Right lobe of liver (tissue), 6 donors: Measurements from ENCODE around the gene EFCAB12. TPM values are rescaled to one million over a fixed set of nuclear protein-coding genes. Genes with fewer than 3 reads are reported as not detected.

Source experiments
- ATAC-seq, 4 donors: fragments of 200-7000 bp; cut with Tn5 transposase; one replicate each; pipeline ENCODE4 v1.9.1; 2020; ENCODE audit warnings: mild to moderate bottlenecking in 4 of 4, moderate library complexity in 4 of 4
- DNase-seq, 3 donors: peaks; one replicate each; pipeline ENCODE4 v3.0.0-alpha.2; 2020
- H3K27ac ChIP-seq, 3 donors: fragments of 200-600 bp; one replicate each; pipeline ENCODE4 v1.8.0; 2022
- H3K27me3 ChIP-seq, 2 donors: fragments of 200-600 bp; one replicate each; pipeline ENCODE4 v1.8.0; 2022
- H3K36me3 ChIP-seq, 4 donors: fragments of 200-600 bp; sonication (generic) in 1 of 4; one replicate each; pipeline versions ENCODE4 v1.5.1 to v1.8.0; 2017 to 2022; ENCODE audit warnings: control low read depth in 1 of 4
- H3K4me1 ChIP-seq, 4 donors: fragments of 200-600 bp; sonication (generic) in 1 of 4; one replicate each; pipeline versions ENCODE4 v1.5.1 to v1.8.0; 2017 to 2022; ENCODE audit warnings: control low read depth in 1 of 4
- H3K4me3 ChIP-seq, 3 donors: fragments of 200-600 bp; one replicate each; pipeline ENCODE4 v1.8.0; 2022
- H3K9me3 ChIP-seq, 4 donors: fragments of 200-600 bp; sonication (generic) in 1 of 4; one replicate each; pipeline versions ENCODE4 v1.5.1 to v1.8.0; 2017 to 2022; ENCODE audit warnings: control low read depth in 1 of 4
- CTCF ChIP-seq, 4 donors: fragments of 200-600 bp in 3 of 4; fragments of 450-650 bp in 1 of 4; IDR thresholded peaks; one replicate each; pipeline versions ENCODE4 v1.5.1 to v1.8.0; 2016 to 2022; ENCODE audit warnings: antibody characterized with exemption in 4 of 4, mild to moderate bottlenecking in 2 of 4
- POLR2A ChIP-seq: fragments of 450-650 bp; IDR thresholded peaks from one replicate; pipeline ENCODE4 v1.6.1; 2017; ENCODE audit warnings: antibody characterized with exemption, mild to moderate bottlenecking
- WGBS: methylation state at CpG from one replicate; pipeline ENCODE4 v1.1.6; 2018; ENCODE audit warnings: low coverage, low lambda C conversion rate; ENCODE audit not compliant: insufficient coverage; ENCODE audit errors: missing lambda C conversion rate; 5-methylcytosine and 5-hydroxymethylcytosine counted together
- intact Hi-C, 2 donors: fragments of 100-400 bp; cut with DNase I; formaldehyde crosslinking; loops; one replicate each; pipeline versions ENCODE4 v1.11.2 to v1.14.1; 2022
- total RNA-seq, 6 experiments: library from RNA; depleted of rRNA in 2 of 6; stranded (reverse); fragments of >200 nt in 2 of 6; fragmentation: NEBNext Ultra II Directional in 3 of 6; extraction: Animal tissue kit (Norgen Biotek cat#: 25700) in 3 of 6; gene quantifications; one replicate each; pipeline versions ENCODE4 v1.1.0 to v1.2.4, GENCODE V29; 2016 to 2023
- donor health status: DM: no; HTN: yes; CAD: no.
- donor health status: DM: no; HTN: no; CAD: no.
- donor health status: DM: no; HTN: no; CAD: no.
- donor health status: DM: no; HTN: yes; CAD: no.
- donor health status: DM: no; HTN: yes; CAD: no.

The EFCAB12 gene
- total RNA-seq, 6 experiments from 2014 or later = 0.26 to 4.7 (median 2.0) TPM

DNA sequence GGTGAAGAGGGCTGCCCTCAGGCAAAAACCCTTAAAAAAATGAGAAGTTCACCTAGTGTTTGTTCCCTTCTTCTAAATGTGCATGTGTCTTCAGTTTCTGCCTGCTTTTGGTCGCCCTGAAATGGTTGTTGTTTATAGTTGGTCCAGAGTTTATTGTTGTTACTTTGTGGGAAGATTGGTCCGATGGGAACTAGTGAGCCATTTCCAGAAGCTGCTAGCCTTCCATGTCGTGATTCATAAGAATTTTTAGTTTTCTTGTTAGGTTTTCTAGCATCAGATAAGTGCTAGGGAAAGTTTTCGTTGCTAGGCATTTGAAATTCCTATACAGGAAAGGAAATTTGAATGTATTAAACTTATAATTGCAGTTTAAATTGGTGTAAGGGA, 45.3 kb upstream of the EFCAB12 start:
- no peaks in the 10 kb centered on the region for H3K27me3 ChIP-seq
- DNase-seq (no peak), ATAC-seq (no peak)
- TF ChIP-seq POLR2A = no peak
- H3K36me3 ChIP-seq = peaks cover 0 to 11% (median 2%) of the 10 kb centered on the region in 4 donors
- peak overlapping the region in 2 of 3 donors; percentile 35 to 83 for H3K27ac ChIP-seq
- 60% methylated on average over 4 of the region's 4 CpGs for WGBS
- H3K4me1 ChIP-seq = peaks cover 0 to 47% (median 14%) of the 10 kb centered on the region in 4 donors
- peak overlapping the region in 1 of 3 donors; percentile 3 for H3K4me3 ChIP-seq
- intact Hi-C loops = no loop called here
- no peaks in the 10 kb centered on the region for H3K9me3 ChIP-seq

DNA sequence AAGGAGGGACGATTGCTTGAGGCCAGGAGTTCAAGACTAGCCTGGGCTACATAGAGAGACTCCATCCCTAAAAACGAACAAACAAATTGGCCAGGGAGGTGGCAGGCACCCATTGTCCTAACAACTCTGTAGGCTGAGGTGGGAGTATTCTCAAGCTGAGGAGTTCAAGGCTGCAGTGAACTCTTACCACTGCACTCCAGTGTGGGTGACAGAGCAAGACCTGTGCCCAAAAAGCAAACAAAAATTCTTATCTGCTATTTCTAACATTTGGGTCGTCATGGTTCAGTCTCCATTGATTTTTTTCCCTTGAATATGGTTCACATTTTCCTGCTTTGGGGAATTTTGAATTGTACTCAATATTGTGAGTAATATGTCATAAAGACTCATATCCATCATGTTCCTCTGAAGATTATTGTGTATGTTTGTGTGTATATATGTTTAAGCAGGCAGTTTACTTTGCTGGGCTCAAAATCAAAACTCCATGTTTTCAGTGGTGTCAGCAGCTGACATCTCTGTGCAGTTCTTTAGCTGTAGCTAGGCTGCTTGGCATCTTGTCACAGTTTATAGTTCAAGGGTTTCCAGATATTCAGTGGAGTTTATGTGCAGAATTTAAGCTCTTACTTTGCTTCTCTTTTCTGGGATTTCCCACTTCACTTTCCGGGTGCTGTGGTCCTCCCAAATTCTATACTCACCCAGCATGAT, 44.8 kb upstream of the EFCAB12 start:
- peaks cover 0 to 5% (median 2%) of the 10 kb centered on the region in 4 donors for H3K36me3 ChIP-seq
- peak in 1 of 3 donors; percentile 60 for DNase-seq
- H3K9me3 ChIP-seq = no peaks in the 10 kb centered on the region
- H3K4me1 ChIP-seq = peaks cover 0 to 52% (median 16%) of the 10 kb centered on the region in 4 donors
- TF ChIP-seq POLR2A (no peak), CTCF (IDR thresholded peaks at IDR 0.05) (no peak)
- H3K27ac ChIP-seq = peak overlapping the region; percentile 30 to 83 (median 35)
- intact Hi-C loops = no loop called here
- 36% methylated on average over 4 of the region's 4 CpGs for WGBS
- H3K27me3 ChIP-seq = no peaks in the 10 kb centered on the region
- H3K4me3 ChIP-seq = peak overlapping the region in 1 of 3 donors; percentile 3
- peak; percentile 56 to 83 (median 74) for ATAC-seq

GRCh38 chr3:129470861-129471260, 42.4 kb upstream of the EFCAB12 start:
- intact Hi-C loops = no loop called here
- H3K4me3 ChIP-seq = no peak overlapping the region
- peaks cover 0 to 3% (median 0%) of the 10 kb centered on the region in 4 donors for H3K36me3 ChIP-seq
- no peaks in the 10 kb centered on the region for H3K27me3 ChIP-seq
- H3K27ac ChIP-seq = no peak overlapping the region
- DNase-seq = no peak
- no peak for ATAC-seq
- TF ChIP-seq CTCF (IDR thresholded peaks at IDR 0.05) (no peak), POLR2A (no peak)
- no CpG with 5 or more reads among the region's 2 CpGs for WGBS
- peaks cover 0 to 57% (median 21%) of the 10 kb centered on the region in 4 donors for H3K4me1 ChIP-seq
- no peaks in the 10 kb centered on the region for H3K9me3 ChIP-seq

DNA sequence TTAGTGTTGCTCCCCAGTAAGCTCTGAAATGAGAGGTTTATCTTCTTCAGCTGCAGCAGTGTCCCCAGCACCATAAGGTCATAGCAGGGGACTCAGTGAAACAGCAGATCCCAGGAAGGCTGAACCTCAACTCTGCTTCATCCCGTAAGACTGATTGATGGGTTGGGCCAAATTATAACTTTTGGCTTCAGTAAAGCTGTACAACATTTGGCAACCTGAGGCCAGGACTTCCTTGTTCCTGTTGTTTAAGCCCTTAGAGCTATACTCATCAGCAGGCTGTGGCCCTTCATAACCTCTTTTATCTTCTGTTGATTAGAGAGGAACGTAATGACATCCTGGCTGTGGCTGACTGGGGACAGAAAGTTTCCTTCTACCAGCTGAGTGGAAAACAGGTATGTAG, 40.6 kb upstream of the EFCAB12 start:
- intact Hi-C loops = no loop called here
- no peak for DNase-seq
- H3K9me3 ChIP-seq = no peaks in the 10 kb centered on the region
- WGBS = 25% methylated on average over 2 of the region's 2 CpGs
- no peak overlapping the region for H3K4me3 ChIP-seq
- no peak for TF ChIP-seq CTCF (IDR thresholded peaks at IDR 0.05)
- TF ChIP-seq POLR2A = no peak
- peak overlapping the region; percentile 49 to 76 (median 62) for H3K27ac ChIP-seq
- H3K27me3 ChIP-seq = no peaks in the 10 kb centered on the region
- peak; percentile 43 to 78 (median 68) for ATAC-seq
- H3K36me3 ChIP-seq = peaks cover 0 to 3% (median 0%) of the 10 kb centered on the region in 4 donors
- H3K4me1 ChIP-seq = peaks cover 0 to 48% (median 20%) of the 10 kb centered on the region in 4 donors

GRCh38 chr3:129467932-129468331, 39.5 kb upstream of the EFCAB12 start:
- 11% methylated on average over 1 of the region's 1 CpG for WGBS
- Histone ChIP-seq H3K36me3 (peaks cover 0 to 3% (median 0%) of the 10 kb centered on the region in 4 donors), H3K9me3 (no peaks in the 10 kb centered on the region), H3K27me3 (no peaks in the 10 kb centered on the region), H3K4me1 (peaks cover 0 to 43% (median 16%) of the 10 kb centered on the region in 4 donors), H3K27ac (peak overlapping the region; percentile 6 to 76 (median 62)), H3K4me3 (no peak overlapping the region)
- ATAC-seq (peak; percentile 76 to 89 (median 84)), DNase-seq (peak in 2 of 3 donors; percentile 69 to 76)
- intact Hi-C loops = no loop called here
- TF ChIP-seq CTCF (IDR thresholded peaks at IDR 0.05) (no peak), POLR2A (no peak)
